Measurements from ENCODE around the gene NEDD4. TPM values are rescaled to one million over a fixed set of nuclear protein-coding genes. Genes with fewer than 3 reads are reported as not detected.

NEDD4 gene
- total and polyA plus RNA-seq, 2 of the 4 experiments (the other 2 are of a cell fraction) = 27.4 to 80.7 TPM

DNA sequence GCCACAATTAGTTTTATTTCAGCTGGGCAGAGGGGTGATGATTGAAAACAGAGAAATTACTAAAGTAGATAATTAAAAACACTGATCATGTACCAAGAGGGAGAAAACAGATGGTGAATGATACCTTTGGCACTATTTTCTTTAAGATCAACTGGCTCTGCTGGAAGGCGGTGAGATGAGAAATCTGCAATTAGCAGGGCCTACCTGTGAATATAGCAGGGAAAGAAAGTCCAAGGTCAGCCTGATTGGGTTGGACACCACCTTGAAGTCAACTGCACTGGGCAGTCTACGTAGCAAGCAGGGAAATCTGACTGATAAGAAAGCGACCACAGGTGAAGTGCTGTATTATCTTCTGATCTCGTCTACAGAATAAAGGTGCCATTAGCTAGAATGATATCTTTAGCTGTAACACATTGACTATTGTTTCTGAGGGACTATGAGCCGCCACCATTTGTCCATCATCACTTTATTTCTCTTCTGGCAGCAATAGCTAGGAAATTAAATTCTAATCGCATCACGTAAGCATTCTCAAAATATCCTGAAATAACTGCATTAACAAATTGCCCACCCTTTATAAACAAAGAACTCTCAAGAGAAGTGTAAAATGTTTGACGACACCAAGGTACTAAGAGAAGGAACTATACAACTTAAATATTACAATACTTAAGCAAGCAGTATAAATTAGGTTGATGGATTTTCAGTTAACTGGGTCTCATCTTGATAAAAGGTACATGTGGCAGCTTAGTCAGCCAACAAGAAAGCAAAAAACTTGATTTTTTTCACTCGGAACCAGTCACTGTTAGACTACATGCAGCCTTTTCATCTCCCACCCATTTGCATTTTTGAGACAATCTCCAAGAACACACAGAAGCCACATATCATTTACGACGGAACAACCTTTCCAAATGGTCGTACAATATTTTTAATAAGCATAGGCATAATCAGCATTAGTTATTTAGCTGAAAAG, 1.3 kb downstream of the NEDD4 start:
- TF ChIP-seq RCOR1 (IDR thresholded peaks at IDR 0.05; ENCODE audit: insufficient replicate concordance, low read length) (no peak), POLR2A (IDR thresholded peaks at IDR 0.05; ENCODE audit: low read depth, low read length) (no peak), CHD1 (IDR thresholded peaks at IDR 0.05; ENCODE audit: low read depth, low read length) (no peak), SMC3 (IDR thresholded peaks at IDR 0.05; ENCODE audit: low read depth, low read length) (no peak), FOS (IDR thresholded peaks at IDR 0.05; ENCODE audit: low read depth, low read length) (no peak), CEBPB (IDR thresholded peaks at IDR 0.05; ENCODE audit: low read depth, low read length) (no peak), BHLHE40 (IDR thresholded peaks at IDR 0.05; ENCODE audit: low read depth, low read length) (no peak), MAFK (IDR thresholded peaks at IDR 0.05; ENCODE audit: low read depth, low read length) (no peak), MAZ (IDR thresholded peaks at IDR 0.05; ENCODE audit: borderline replicate concordance, low read depth, low read length) (no peak), NFE2L2 (IDR thresholded peaks at IDR 0.05; ENCODE audit: low read depth, low read length) (no peak)
- TF ChIP-seq, protein P1, sequence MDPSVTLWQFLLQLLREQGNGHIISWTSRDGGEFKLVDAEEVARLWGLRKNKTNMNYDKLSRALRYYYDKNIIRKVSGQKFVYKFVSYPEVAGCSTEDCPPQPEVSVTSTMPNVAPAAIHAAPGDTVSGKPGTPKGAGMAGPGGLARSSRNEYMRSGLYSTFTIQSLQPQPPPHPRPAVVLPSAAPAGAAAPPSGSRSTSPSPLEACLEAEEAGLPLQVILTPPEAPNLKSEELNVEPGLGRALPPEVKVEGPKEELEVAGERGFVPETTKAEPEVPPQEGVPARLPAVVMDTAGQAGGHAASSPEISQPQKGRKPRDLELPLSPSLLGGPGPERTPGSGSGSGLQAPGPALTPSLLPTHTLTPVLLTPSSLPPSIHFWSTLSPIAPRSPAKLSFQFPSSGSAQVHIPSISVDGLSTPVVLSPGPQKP (IDR thresholded peaks at IDR 0.05; ENCODE audit: borderline replicate concordance, low read depth, low read length) = no peak
- H2AFZ ChIP-seq (replicated peaks; ENCODE audit: low read length, poor library complexity) = no peak overlapping the region
- CTCF ChIA-PET = interaction anchor here (1.0 kb wide), 1 partner anchor 10 kb away, joined by 3 read pairs; no protein-coding TSS in a partner anchor
- no peak overlapping the region for H2AK9ac ChIP-seq (replicated peaks; ENCODE audit: low read depth, low read length, poor library complexity)
- no peak overlapping the region for H2BK120ac ChIP-seq (ENCODE audit: low read depth, low read length)
- ATAC-seq (ENCODE audit: low read depth) = no peak
- H2BK15ac ChIP-seq (ENCODE audit: low read depth, low read length) = no peak overlapping the region
- POLR2A ChIA-PET (ENCODE audit: unreplicated experiment) = no interaction called here
- H3K18ac ChIP-seq (ENCODE audit: low read depth, low read length) = peak overlapping the region; percentile 57; the same call in 1 of the 2 replicates
- in situ Hi-C loops (cut with MboI; ENCODE audit: low sequenced_read_pairs) = no loop called here
- H4K8ac ChIP-seq (ENCODE audit: low read depth in 2 of 2, low read length in 2 of 2) = no peak overlapping the region; a peak in 1 of 4 replicates
- no peak overlapping the region for H2BK20ac ChIP-seq (ENCODE audit: low read depth, low read length)
- intact Hi-C loops (cut with micrococcal nuclease) = loop anchor here (2.0 to 5.0 kb wide), 7 partner anchors 15 to 435 kb away; partner anchors contain the start of gene TEX9
- no peaks in the 10 kb centered on the region for H3K9me3 ChIP-seq (ENCODE audit: control insufficient read depth, insufficient read depth, low read length)
- BruUV-seq (replicated peaks) = TSS peak; percentile 29
- no peaks in the 10 kb centered on the region for H3K36me3 ChIP-seq (ENCODE audit: control insufficient read depth, insufficient read depth, low read length)
- peak overlapping the region; percentile 86 for H3K4me3 ChIP-seq (ENCODE audit: insufficient read depth, low read depth, low read length)
- peak overlapping the region; percentile 84 for H3K9ac ChIP-seq (ENCODE audit: low read depth, low read length)
- DNase-seq = no peak
- peak overlapping the region; percentile 94 for H3K4me2 ChIP-seq (ENCODE audit: low read depth, low read length)
- H4K20me1 ChIP-seq (ENCODE audit: insufficient read depth, low read length) = peaks cover 4% of the 10 kb centered on the region; the same call in 1 of the 2 replicates
- H4K91ac ChIP-seq (ENCODE audit: insufficient read depth, low read depth, low read length) = no peak overlapping the region
- peak overlapping the region; percentile 12 for H3K56ac ChIP-seq (ENCODE audit: extremely low read depth, insufficient read depth, low read length)
- 90% methylated on average over 2 of the region's 12 CpGs; no CpG with 5 or more reads in 1 of the 2 experiments for WGBS, 2 experiments (ENCODE audit: extremely low coverage in 2 of 2, insufficient read length in 1 of 2)
- peak overlapping the region; percentile 92 for H2BK5ac ChIP-seq (ENCODE audit: low read depth, low read length, poor library complexity, severe bottlenecking)
- H3K9me1 ChIP-seq (ENCODE audit: insufficient read depth, low read length) = peaks cover 8% of the 10 kb centered on the region
- no peak overlapping the region for H2AK5ac ChIP-seq (ENCODE audit: low read depth, low read length)
- H4K5ac ChIP-seq (ENCODE audit: low read depth, low read length) = no peak overlapping the region
- no peaks in the 10 kb centered on the region for H3K27me3 ChIP-seq (ENCODE audit: control insufficient read depth, insufficient read depth, low read length)
- H3K4ac ChIP-seq (ENCODE audit: low read depth, low read length) = no peak overlapping the region
- H3K14ac ChIP-seq (replicated peaks; ENCODE audit: low read depth, low read length) = peak overlapping the region; percentile 55; the same call in 1 of the 2 replicates
- H3K4me1 ChIP-seq (ENCODE audit: control insufficient read depth, insufficient read depth, low read length) = peaks cover 4% of the 10 kb centered on the region
- no peak overlapping the region; the same call in 1 of the 2 replicates for H3K27ac ChIP-seq (ENCODE audit: insufficient read depth, low read length)
- peaks cover 16 to 43% of the 10 kb centered on the region in 2 experiments for H3K79me1 ChIP-seq (ENCODE audit: low read depth in 1 of 2, low read length in 2 of 2)
- dilution Hi-C loops (cut with HindIII; ENCODE audit: low sequenced_read_pairs, unreplicated experiment) = no loop called here
- H3K23ac ChIP-seq (ENCODE audit: low read depth, low read length) = peak overlapping the region; percentile 85; the same call in 1 of the 2 replicates

All from IMR-90 (cell line).